Naive thymus-derived CD4-positive, alpha-beta T cell (primary cell): ENCODE measurements around the gene AATF. TPM values are rescaled to one million over a fixed set of nuclear protein-coding genes. Genes with fewer than 3 reads are reported as not detected.

Experiments used
- ATAC-seq: fragments of 150-1000 bp; cut with Tn5 transposase; 2 replicates; pipeline ENCODE4 v1.10.0; 2021; ENCODE audit warnings: mild to moderate bottlenecking, moderate library complexity
- CTCF ChIA-PET: fragments of 350-600 bp; sonication (Branson Sonifier 250); formaldehyde crosslinking; loops from one replicate; lab custom pipeline; 2021; ENCODE audit warnings: antibody characterized with exemption; lab: Charles Lee
- POLR2A ChIA-PET: fragments of 350-600 bp; sonication (Branson Sonifier 250); formaldehyde crosslinking; loops from one replicate; lab custom pipeline; 2021; ENCODE audit warnings: antibody characterized with exemption, inconsistent platforms; lab: Charles Lee
- DNase-seq, 9 donors: peaks; one replicate each; pipeline versions ENCODE4 v3.0.0 to v3.0.0-alpha.2; 2020 to 2022; ENCODE audit warnings: mixed read lengths in 1 of 9
- H3K27ac ChIP-seq: one replicate; pipeline ENCODE4 v1.7.0; 2013; ENCODE audit warnings: mild to moderate bottlenecking, low read depth, low read length, moderate library complexity
- H3K27me3 ChIP-seq, 2 donors: one replicate each; pipeline ENCODE4 v1.7.0; 2013; ENCODE audit warnings: low read length in 2 of 2, mild to moderate bottlenecking in 2 of 2, moderate library complexity in 2 of 2; ENCODE audit not compliant: control insufficient read depth in 2 of 2, insufficient read depth in 2 of 2
- H3K36me3 ChIP-seq, 3 experiments: 1 replicate in 2 of 3; 2 replicates in 1 of 3; pipeline ENCODE4 v1.7.0; 2013; ENCODE audit warnings: low read length in 3 of 3, mild to moderate bottlenecking in 3 of 3, moderate library complexity in 1 of 3; ENCODE audit not compliant: insufficient read depth in 3 of 3, control insufficient read depth in 2 of 3
- H3K4me1 ChIP-seq, 2 donors: one replicate each; pipeline ENCODE4 v1.7.0; 2013; ENCODE audit warnings: low read length in 2 of 2, mild to moderate bottlenecking in 2 of 2, moderate library complexity in 1 of 2; ENCODE audit not compliant: control insufficient read depth in 2 of 2, insufficient read depth in 2 of 2
- H3K4me3 ChIP-seq: 2 replicates; pipeline ENCODE4 v1.7.0; 2013; ENCODE audit warnings: mild to moderate bottlenecking, low read length
- H3K9me3 ChIP-seq, 3 experiments: 1 replicate in 2 of 3; 2 replicates in 1 of 3; pipeline ENCODE4 v1.7.0; 2013; ENCODE audit warnings: low read length in 3 of 3; ENCODE audit not compliant: control insufficient read depth in 2 of 3
- H3K27ac Mint-ChIP-seq, 9 donors: one replicate each; pipeline ENCODE4 v1.8.0; 2020 to 2022; ENCODE audit warnings: mixed read lengths in 9 of 9, mild to moderate bottlenecking in 8 of 9, moderate library complexity in 5 of 9, inconsistent platforms in 2 of 9
- H3K27me3 Mint-ChIP-seq, 5 donors: one replicate each; pipeline ENCODE4 v1.8.0; 2021 to 2022; ENCODE audit warnings: mixed read lengths in 5 of 5, mild to moderate bottlenecking in 1 of 5
- H3K36me3 Mint-ChIP-seq, 5 donors: one replicate each; pipeline ENCODE4 v1.8.0; 2020 to 2022; ENCODE audit warnings: mixed read lengths in 5 of 5, mild to moderate bottlenecking in 3 of 5, inconsistent platforms in 1 of 5
- H3K4me1 Mint-ChIP-seq, 7 donors: one replicate each; pipeline ENCODE4 v1.8.0; 2020 to 2022; ENCODE audit warnings: mixed read lengths in 7 of 7, mild to moderate bottlenecking in 3 of 7, inconsistent platforms in 1 of 7
- H3K4me3 Mint-ChIP-seq, 10 donors: one replicate each; pipeline ENCODE4 v1.8.0; 2020 to 2022; ENCODE audit warnings: mild to moderate bottlenecking in 10 of 10, mixed read lengths in 10 of 10, moderate library complexity in 6 of 10, inconsistent platforms in 2 of 10
- H3K9me3 Mint-ChIP-seq, 11 donors: one replicate each; pipeline ENCODE4 v1.8.0; 2020 to 2022; ENCODE audit warnings: mixed read lengths in 11 of 11, mild to moderate bottlenecking in 4 of 11, inconsistent platforms in 1 of 11, moderate library complexity in 1 of 11
- intact Hi-C, 2 donors: fragments of 100-400 bp; cut with micrococcal nuclease; formaldehyde crosslinking; loops; one replicate each; pipeline ENCODE4 v1.15.1; 2023
- polyA plus RNA-seq, 2 donors: library from polyadenylated mRNA; unstranded; fragments of 300-500 nt; fragmentation: Illumina TruSeq; gene quantifications; one replicate each; pipeline ENCODE4 v1.2.3, GENCODE V29; 2021
- total RNA-seq, 6 experiments: library from RNA in 5 of 6; stranded (reverse) in 5 of 6; gene quantifications; 1 replicate in 5 of 6; 2 replicates in 1 of 6; pipeline ENCODE4 v1.2.3 and lab custom pipeline; 2021 to 2026

The AATF gene
- total and polyA plus RNA-seq, 7 experiments from 2014 or later = 39.7 to 97.1 (median 60.8) TPM

DNA sequence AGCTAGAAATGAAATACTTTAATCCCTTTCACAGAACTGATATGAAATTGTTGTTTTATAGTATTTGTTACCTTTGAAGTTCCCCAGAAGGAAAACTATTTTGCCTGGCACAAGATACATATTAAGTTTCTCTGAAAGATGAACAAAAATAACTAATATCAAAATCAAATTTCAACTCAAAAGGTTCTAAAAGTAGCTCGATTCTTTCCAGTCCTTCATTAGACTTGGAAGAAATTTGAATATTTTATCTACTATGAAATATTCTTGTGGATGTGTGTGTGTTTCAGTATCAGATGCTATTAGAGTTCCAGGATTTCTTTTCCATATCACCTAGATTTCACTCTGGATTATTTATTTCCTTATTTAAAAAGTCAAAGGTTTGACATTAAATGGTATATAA, 3.6 kb upstream of the AATF start:
- H3K27me3 Mint-ChIP-seq = peaks cover 49 to 70% (median 59%) of the 10 kb centered on the region in 5 donors
- H3K36me3 Mint-ChIP-seq = peaks cover 0 to 14% (median 5%) of the 10 kb centered on the region in 5 donors
- Histone ChIP-seq H3K27ac (no peak overlapping the region), H3K27me3 (peaks cover 13 to 42% of the 10 kb centered on the region in 2 donors), H3K4me3 (no peak overlapping the region), H3K36me3 (peaks cover 0 to 6% (median 0%) of the 10 kb centered on the region in 3 experiments), H3K9me3 (no peaks in the 10 kb centered on the region), H3K4me1 (peaks cover 8 to 22% of the 10 kb centered on the region in 2 donors)
- peaks cover 0 to 5% (median 2%) of the 10 kb centered on the region in 11 donors for H3K9me3 Mint-ChIP-seq
- ChIA-PET POLR2A (interaction anchor here (1.9 kb wide), 1 partner anchor 8 kb away, joined by 7 read pairs; the partner anchor contains the start of gene LHX1), CTCF (no interaction called here)
- H3K27ac Mint-ChIP-seq = no peak overlapping the region
- intact Hi-C loops = loop anchor here in 1 of 2 donors (5.0 to 10.0 kb wide), 6 partner anchors 223 to 1360 kb away; partner anchors contain the start of genes AP2B1, MRM1, TAF15 and ZNHIT3
- H3K4me3 Mint-ChIP-seq = no peak overlapping the region
- ATAC-seq (no peak), DNase-seq (no peak)
- peaks cover 25 to 52% (median 41%) of the 10 kb centered on the region in 7 donors for H3K4me1 Mint-ChIP-seq

DNA sequence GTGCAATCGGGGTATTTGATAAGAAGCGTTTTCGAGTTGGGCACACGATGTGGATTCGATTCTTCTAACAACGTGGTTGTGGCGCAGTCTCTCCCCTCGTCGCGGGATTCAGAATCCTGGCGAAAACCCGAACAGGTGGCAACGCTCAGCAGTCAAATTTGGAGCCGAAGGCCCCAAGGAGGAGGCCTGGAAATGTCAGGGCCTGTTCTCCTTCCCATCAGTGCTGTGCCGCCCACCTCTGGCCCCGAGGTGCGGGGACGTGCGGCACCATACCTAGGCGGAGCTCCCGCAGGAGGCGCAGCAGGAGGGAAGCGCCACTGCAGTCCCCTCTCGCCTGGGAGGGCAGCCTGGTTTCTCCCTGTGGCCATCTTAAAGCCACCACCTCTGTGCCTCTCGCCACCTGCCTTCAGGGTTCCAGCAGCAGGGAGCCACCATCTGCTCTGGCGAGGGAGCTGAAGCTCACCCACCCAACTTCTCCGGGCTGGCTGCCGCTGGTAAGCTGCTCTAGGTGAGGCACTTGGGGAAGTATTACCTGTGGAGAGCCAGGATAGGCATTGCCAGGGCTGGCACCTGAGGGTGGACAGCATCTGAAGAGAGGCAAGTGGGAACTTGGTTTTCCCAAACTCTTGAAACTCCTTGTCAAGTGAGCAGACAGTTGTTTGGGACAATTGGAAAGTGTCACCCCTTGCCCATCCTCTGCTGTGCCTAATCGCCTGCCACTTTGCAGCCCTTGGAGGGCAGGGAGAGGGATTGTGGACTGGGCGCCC, 2.6 kb upstream of the AATF start:
- Mint-ChIP-seq H3K36me3 (peaks cover 0 to 19% (median 13%) of the 10 kb centered on the region in 5 donors), H3K4me3 (peak overlapping the region in 1 of 10 donors; percentile 58), H3K27ac (peak overlapping the region in 1 of 9 donors; percentile 10), H3K4me1 (peaks cover 34 to 52% (median 45%) of the 10 kb centered on the region in 7 donors), H3K27me3 (peaks cover 39 to 60% (median 49%) of the 10 kb centered on the region in 5 donors), H3K9me3 (peaks cover 0 to 5% (median 2%) of the 10 kb centered on the region in 11 donors)
- ChIA-PET POLR2A (interaction anchor here (1.9 kb wide), 1 partner anchor 9 kb away, joined by 7 read pairs; the partner anchor contains the start of gene LHX1), CTCF (no interaction called here)
- H3K36me3 ChIP-seq = peaks cover 0 to 6% (median 0%) of the 10 kb centered on the region in 3 experiments
- ATAC-seq (no peak), DNase-seq (no peak)
- intact Hi-C loops = loop anchor here in 1 of 2 donors (5.0 to 10.0 kb wide), 6 partner anchors 224 to 1361 kb away; partner anchors contain the start of genes AP2B1, MRM1, TAF15 and ZNHIT3
- no peaks in the 10 kb centered on the region for H3K9me3 ChIP-seq
- peaks cover 14 to 32% of the 10 kb centered on the region in 2 donors for H3K4me1 ChIP-seq
- no peak overlapping the region for H3K4me3 ChIP-seq
- no peak overlapping the region for H3K27ac ChIP-seq
- peaks cover 13 to 37% of the 10 kb centered on the region in 2 donors for H3K27me3 ChIP-seq

DNA sequence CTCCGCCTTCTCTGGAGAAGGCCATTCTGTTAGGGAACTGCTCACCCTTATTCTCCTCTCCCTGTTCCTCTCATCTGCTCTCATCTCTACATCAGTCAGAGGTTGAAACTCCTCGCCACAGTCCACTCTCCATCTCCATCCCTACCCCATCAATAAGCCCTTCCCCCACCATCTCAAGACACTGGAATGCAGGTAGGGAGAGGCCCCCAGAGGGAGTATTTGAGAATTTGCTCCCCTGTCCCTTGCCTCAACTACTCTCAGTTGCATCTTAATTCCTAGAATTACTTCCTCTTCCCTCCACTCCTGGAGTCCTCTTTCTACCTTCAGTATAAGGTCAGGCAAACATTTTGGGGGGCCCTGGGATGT, 2.0 kb upstream of the AATF start:
- Mint-ChIP-seq H3K4me1 (peaks cover 31 to 48% (median 41%) of the 10 kb centered on the region in 7 donors), H3K27me3 (peaks cover 33 to 54% (median 43%) of the 10 kb centered on the region in 5 donors)

GRCh38 chr17:36947922-36948716, 635 bp upstream of the AATF start:
- CTCF ChIA-PET = no interaction called here
- Mint-ChIP-seq H3K36me3 (peaks cover 13 to 29% (median 27%) of the 10 kb centered on the region in 5 donors), H3K4me1 (peaks cover 45 to 61% (median 53%) of the 10 kb centered on the region in 7 donors), H3K4me3 (peak overlapping the region; percentile 91 to 99 (median 95)), H3K9me3 (peaks cover 0 to 5% (median 0%) of the 10 kb centered on the region in 11 donors), H3K27ac (peak overlapping the region; percentile 91 to 97 (median 93)), H3K27me3 (peaks cover 30 to 52% (median 39%) of the 10 kb centered on the region in 5 donors)
- H3K4me1 ChIP-seq = peaks cover 21 to 33% of the 10 kb centered on the region in 2 donors
- peaks cover 13 to 26% of the 10 kb centered on the region in 2 donors for H3K27me3 ChIP-seq
- peak overlapping the region; percentile 69 for H3K4me3 ChIP-seq
- peak overlapping the region; percentile 85 for H3K27ac ChIP-seq
- DNase-seq = peak in 1 of 9 donors; percentile 11
- no peak for ATAC-seq
- POLR2A ChIA-PET = interaction anchor here (1.3 to 2.2 kb wide), 4 partner anchors 9 to 347 kb away, joined by 3 to 9 read pairs (median 4); partner anchors contain the start of gene MRM1
- intact Hi-C loops = loop anchor here (1.0 to 10.0 kb wide), 10 partner anchors 99 to 1363 kb away; partner anchors contain the start of genes AP2B1 (in 1 of the 2), GGNBP2 (in 1 of the 2), MRM1 (in 1 of the 2) and TAF15 (in 1 of the 2)
- H3K9me3 ChIP-seq = no peaks in the 10 kb centered on the region
- H3K36me3 ChIP-seq = peaks cover 0 to 19% (median 0%) of the 10 kb centered on the region in 3 experiments

More for the DNA sequence above, 2.0 kb upstream of the AATF start:
- Mint-ChIP-seq H3K36me3 (peaks cover 0 to 19% (median 13%) of the 10 kb centered on the region in 5 donors), H3K4me3 (peak overlapping the region in 5 of 10 donors; percentile 9 to 58 (median 15)), H3K9me3 (peaks cover 0 to 5% (median 0%) of the 10 kb centered on the region in 11 donors), H3K27ac (peak overlapping the region in 1 of 9 donors; percentile 10)
- DNase-seq (no peak), ATAC-seq (no peak)
- CTCF ChIA-PET = no interaction called here
- no peaks in the 10 kb centered on the region for H3K9me3 ChIP-seq
- no peak overlapping the region for H3K27ac ChIP-seq
- no peak overlapping the region for H3K4me3 ChIP-seq
- H3K36me3 ChIP-seq = peaks cover 0 to 6% (median 0%) of the 10 kb centered on the region in 3 experiments
- intact Hi-C loops = loop anchor here in 1 of 2 donors (5.0 to 10.0 kb wide), 6 partner anchors 224 to 1362 kb away; partner anchors contain the start of genes AP2B1, MRM1, TAF15 and ZNHIT3
- peaks cover 13 to 31% of the 10 kb centered on the region in 2 donors for H3K27me3 ChIP-seq
- H3K4me1 ChIP-seq = peaks cover 15 to 32% of the 10 kb centered on the region in 2 donors
- POLR2A ChIA-PET = interaction anchor here (1.9 kb wide), 1 partner anchor 9 kb away, joined by 7 read pairs; the partner anchor contains the start of gene LHX1

DNA sequence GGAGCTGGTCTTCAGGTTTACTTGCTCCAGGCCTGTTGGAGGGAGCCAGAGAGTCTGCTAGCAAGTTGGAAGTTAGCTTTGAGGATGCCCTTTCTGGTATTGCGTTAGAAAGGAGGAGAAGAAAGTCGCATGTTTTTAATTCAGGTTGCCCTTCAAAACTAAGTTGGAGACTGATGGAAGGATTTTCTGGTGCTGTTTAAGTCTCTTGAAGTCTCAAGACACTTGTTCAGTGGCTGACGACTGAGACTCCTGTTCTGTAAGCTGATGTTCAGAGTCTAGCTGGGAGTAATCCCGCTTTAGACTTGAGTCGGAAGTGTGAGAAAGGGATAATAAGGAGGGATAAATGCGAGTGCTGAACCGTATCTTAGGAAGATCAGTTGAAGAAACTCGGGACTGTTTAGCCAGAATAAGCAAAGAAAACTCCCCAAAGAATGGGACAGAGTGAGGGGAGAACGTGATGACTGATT, 740 bp downstream of the AATF start:
- intact Hi-C loops = loop anchor here (2.0 to 10.0 kb wide), 9 partner anchors 97 to 1365 kb away; partner anchors contain the start of genes AP2B1 (in 1 of the 2), GGNBP2 (in 1 of the 2), MRM1 (in 1 of the 2) and TAF15 (in 1 of the 2)
- Mint-ChIP-seq H3K9me3 (peaks cover 0 to 2% (median 0%) of the 10 kb centered on the region in 11 donors), H3K4me1 (peaks cover 48 to 65% (median 51%) of the 10 kb centered on the region in 7 donors), H3K27ac (peak overlapping the region; percentile 91 to 96 (median 94)), H3K36me3 (peaks cover 18 to 40% (median 36%) of the 10 kb centered on the region in 5 donors), H3K27me3 (peaks cover 21 to 40% (median 29%) of the 10 kb centered on the region in 5 donors), H3K4me3 (peak overlapping the region; percentile 91 to 99 (median 95))
- peaks cover 21 to 33% of the 10 kb centered on the region in 2 donors for H3K4me1 ChIP-seq
- peaks cover 3 to 12% of the 10 kb centered on the region in 2 donors for H3K27me3 ChIP-seq
- H3K9me3 ChIP-seq = no peaks in the 10 kb centered on the region
- ATAC-seq (peak; percentile 8), DNase-seq (no peak)
- ChIA-PET POLR2A (interaction anchor here (0.6 to 2.2 kb wide), 7 partner anchors 11 to 464 kb away, joined by 3 to 9 read pairs (median 3); partner anchors contain the start of gene MRM1), CTCF (interaction anchor here (0.6 kb wide), 1 partner anchor 396 kb away, joined by 3 read pairs; no protein-coding TSS in a partner anchor)
- peak overlapping the region; percentile 85 for H3K27ac ChIP-seq
- peaks cover 0 to 32% (median 3%) of the 10 kb centered on the region in 3 experiments for H3K36me3 ChIP-seq
- peak overlapping the region; percentile 69 for H3K4me3 ChIP-seq
